ENCODE results near the gene REC114. TPM values are rescaled to one million over a fixed set of nuclear protein-coding genes. Genes with fewer than 3 reads are reported as not detected.
"Not testable (repeated sequence)": the region's sequence is repeated elsewhere in the genome, so short reads cannot be mapped to it uniquely, and the experiment has no call there.

The REC114 gene
- total RNA-seq, 1 experiment from 2014 or later: not detected

GRCh38 chr15:73575636-73576247 lies 132.8 kb downstream of the REC114 start:
- DNase-seq (ENCODE audit: low spot score): no peak

DNA sequence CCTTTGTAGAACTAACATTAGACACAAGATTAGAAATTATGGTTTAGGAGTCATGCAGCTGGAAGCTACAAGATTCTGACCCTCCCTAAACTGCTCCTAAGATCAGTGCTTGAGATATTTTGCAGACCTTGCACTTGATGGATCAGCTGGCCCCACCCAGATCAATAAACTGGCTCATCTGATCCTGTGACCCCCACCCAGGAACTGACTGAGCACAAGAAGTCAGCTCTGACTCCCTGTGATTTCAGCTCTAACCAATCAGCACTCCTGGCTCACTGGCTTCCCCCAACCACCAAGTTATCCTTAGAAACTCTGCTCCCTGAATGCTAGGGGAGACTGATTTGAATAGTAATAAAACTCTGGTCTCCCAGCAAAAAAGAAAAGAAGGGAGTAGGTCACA lies 134.6 kb downstream of the REC114 start:
- DNase-seq (ENCODE audit: low spot score): not testable (repeated sequence)

- no peak for DNase-seq (ENCODE audit: low spot score)
These were observed 135.1 kb downstream of the REC114 start for GRCh38 chr15:73578026-73578425.

GRCh38 chr15:73582851-73583379 lies 140.0 kb downstream of the REC114 start:
- DNase-seq (ENCODE audit: low spot score): no peak

DNA sequence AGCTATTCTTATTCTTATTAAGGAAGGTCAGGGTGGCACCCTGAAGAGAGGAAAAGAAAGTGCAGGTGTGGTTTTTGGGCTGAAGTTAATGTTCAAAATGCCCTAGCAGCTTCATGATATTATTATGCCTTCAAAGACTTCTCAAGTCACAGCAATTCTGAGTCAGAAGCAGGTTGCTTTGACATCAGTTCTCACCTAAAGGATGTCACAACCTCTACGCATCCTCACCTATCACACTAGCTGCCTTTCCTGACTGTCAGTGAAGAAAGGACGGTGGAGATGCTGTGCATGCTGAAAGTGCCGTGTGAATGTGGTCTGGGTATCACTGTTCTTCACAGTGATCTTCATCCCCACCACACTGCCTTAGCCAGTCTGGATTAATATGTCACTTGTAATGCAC lies 140.6 kb downstream of the REC114 start:
- no peak for DNase-seq (ENCODE audit: low spot score)

DNA sequence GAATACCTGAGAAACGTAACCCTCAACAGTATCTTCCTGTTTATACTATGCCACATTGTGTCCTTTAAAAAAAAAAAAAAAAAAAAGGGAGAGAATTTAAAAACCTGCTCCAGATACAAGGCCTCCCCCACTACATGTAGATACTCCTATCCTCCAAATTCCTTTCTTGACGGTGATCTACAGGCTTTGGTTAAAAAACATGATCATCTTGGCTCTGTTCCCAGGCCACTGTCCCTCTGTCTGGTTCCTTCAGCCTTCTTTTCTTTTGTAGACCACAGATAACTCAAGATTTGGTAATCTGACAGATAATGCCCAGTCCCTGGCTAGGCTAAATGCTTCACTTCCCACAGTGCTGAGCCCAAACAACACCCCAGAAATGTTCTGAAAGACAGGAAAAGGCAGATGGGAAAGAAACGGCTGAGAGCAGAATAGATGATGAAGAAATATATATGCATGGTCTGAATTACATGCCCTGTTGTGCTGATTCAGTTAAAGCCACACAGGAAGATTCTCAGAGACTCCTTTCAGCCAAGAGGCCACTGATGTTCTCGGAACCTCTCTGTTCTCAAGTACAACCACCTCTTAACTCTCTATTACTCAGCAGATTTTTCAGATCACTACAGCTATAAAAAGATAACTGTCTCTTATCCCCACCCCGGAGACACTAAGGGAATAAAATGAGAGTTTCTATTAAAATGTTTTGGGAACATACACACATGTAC lies 141.9 kb downstream of the REC114 start:
- DNase-seq (ENCODE audit: low spot score): no peak

DNA sequence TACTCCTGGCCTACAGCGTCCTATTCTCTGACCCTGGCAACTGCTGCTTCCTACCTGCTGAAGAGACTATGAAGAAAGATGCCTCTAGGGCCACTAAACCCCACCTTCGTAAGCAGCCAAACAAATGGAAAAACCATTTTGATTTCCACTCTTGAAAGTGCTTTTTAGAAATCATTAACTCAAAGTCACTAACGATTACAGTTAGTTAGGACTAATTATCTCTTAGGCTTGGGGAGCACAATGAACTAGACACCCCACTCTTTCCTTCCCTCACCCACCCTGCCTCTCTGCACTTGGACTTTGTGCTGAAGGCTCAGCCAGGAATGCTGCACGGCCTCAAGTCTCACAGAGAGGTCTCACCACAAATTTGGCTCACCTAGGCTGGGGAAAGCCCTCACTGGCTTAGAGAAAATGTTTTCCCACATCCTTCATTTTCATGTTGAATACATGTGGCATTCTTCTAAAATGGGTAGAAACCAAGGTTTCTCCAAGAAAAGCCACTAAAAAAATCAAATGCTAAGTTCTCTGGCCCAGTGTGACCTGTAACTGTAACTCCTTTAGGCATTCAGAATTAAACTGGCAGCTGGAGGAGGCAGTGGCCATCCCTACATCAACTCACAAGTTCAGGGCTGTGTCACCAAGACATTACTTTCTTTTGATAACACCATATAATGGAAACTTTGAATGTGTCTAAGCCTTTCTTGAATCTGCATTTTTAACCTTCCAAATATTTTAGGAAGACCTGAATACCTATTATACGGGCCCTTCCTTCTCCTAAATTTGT lies 143.1 kb downstream of the REC114 start:
- DNase-seq (ENCODE audit: low spot score): no peak

DNA sequence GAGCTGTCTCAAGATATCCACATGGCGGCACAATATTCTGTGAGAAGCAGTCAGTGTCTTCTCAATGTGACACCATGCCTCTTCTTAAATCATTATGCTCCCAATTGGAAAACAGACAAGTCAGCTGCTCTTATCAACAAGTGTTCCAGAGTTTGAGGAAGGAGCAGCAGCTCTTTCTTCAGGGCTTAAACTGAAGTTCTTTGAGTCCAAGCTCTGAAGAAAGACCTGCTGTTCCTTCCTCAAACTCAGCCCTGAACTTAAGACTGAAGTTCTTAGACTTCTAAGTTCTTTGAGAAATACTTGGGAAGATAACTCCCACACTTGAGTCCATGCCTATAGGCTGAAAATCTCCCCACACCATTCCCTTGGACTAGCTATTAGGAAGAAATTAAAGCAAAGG lies 146.8 kb downstream of the REC114 start:
- no peak for DNase-seq (ENCODE audit: low spot score)

GRCh38 chr15:73590263-73590662 lies 147.3 kb downstream of the REC114 start:
- no peak for DNase-seq (ENCODE audit: low spot score)

- no peak for DNase-seq (ENCODE audit: low spot score)
These were observed 150.5 kb downstream of the REC114 start for GRCh38 chr15:73593304-73594074.

DNA sequence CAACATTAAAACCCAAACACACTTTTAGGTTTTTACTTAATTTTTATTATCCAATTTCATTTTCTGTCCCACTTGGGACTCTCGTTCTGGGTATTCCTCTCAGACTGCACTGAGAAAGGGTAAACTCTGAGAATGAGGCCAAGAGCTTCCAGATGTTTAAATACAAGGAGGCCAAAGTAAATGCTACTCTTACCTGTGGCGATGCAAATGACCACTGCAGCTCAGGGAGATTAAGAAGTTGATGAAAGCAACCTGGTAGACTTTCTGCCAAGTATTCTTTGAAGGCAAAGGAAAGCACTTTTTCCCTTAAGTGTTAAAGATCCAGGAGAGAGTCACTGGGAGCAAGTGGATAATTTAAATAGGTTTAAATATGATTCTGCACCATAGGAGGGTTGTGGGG lies 151.1 kb downstream of the REC114 start:
- no peak for DNase-seq (ENCODE audit: low spot score)

DNA sequence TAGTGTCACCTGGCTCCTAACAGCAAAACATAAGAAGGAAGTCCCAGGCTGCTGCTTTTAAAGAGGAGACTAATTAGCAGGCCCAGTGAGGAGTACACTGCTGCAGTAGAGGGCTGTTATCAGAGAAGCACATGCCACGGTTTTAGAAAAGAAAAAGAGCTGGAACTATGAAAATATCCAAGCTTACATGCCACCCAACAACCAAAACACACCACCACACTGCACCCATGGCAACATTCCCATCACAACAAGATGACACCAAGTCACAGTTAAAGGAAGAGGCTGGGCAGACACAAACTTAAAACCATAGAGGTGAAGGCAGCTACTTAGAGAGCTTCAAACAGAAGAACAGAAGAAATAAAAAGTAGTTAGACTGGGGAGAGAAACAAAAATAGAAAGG lies 153.2 kb downstream of the REC114 start:
- DNase-seq (ENCODE audit: low spot score): no peak

DNA sequence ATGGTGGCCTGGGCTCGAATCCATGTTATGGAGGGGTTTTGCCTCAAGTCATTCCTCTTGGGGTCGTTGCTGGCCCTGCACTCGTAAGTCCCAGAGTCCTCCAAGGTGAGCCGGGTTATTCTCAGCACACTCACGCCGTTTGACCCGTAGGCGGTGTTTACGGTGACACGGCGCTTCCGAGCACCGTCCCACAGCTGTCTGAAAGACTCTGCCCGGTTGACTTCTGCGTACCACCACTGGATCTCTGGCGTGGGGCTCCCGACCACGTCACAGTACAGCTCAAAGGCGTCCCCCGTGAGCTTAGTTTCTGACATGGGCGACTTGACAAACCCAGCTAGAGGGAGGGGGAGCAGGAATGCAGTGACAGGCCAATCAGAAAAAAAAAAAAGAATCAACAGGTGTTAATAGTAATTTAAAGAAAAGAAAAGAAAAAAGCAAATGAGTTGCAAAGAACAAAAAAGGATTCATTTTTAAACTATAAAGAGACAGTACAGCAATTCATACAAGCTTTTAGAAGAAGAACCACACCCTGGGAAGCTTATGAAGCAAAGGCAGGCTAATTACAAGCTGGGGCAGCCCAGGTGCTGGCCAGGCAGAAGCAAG lies 154.2 kb downstream of the REC114 start:
- no peak for DNase-seq (ENCODE audit: low spot score)

DNA sequence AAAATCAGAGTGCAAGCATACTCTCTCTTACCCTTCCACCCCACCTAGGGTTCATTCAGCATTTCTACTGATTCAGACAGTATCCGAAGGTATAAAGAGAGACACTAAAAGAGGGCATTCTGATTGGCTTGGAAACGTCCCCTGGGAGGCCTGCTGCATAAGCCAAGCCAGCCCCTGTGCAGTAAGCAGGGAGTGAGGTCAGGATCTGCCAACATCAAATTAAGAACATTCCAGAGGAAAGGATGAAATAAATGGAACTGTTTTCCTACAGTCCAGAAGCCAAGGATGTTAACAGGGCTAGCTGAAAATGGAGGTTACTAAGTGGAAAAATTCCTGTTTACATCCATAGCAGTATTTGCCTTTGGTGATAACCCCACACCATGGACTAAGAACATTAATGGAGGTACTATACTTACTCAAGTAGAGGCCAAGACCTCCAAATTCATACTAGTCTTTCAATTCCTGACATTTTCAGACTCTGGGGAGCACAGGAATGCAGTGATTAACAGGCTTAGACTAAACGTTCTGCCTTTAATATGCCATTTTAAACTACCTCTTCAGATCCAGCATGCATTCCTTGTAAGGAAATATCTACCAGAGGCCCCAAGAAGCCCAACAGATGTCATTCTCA lies 155.7 kb downstream of the REC114 start:
- DNase-seq (ENCODE audit: low spot score): no peak

GRCh38 chr15:73599934-73600333 lies 157.0 kb downstream of the REC114 start:
- peak; percentile 33 for DNase-seq (ENCODE audit: low spot score)

GRCh38 chr15:73600413-73601335 lies 157.7 kb downstream of the REC114 start:
- no peak for DNase-seq (ENCODE audit: low spot score)

DNA sequence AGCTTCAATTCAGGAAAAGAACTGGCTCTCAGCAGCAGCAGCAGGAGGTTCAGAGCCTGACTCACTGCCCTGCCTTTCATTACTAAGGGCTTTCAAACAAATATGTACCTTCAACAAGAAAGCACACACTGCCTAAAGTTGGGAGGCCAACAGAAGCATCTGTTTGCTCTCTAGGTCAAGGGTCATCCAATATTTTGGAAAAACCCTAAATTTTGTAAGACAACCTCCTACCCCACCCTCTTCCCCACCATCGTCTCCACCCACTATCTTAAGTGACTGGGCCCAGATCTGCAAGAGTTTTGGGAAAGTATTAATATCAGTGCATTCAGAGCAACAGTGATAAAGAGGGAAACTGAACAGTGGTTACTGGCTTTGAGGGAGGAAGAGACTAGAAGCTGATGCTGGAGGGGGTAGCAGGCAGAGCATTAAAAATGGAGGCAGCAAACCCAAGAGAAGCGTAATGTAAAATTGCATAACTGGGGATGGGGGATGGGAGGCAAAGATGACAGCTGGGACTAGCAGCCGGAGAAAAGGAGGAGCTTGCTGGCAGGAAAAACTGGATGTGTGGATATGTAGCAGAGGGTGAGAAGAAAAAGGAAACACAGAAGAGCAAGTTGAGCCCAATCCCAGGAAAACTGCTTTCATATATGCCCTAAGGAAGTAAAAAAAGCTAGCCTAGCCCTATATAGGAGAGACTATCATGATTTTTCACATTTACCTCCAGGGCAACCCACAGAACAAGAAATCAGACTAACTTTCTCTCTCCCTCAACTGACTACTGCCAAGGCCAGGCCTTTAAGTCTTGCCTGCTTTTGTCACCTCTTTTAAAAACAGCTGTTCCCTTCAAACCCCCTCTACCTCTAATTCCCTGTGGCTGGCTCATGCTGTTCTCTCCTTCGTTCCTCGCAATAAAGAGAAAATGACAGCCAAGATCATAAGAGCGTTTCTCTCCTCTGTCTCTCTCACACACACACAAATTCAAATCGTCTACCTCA lies 158.8 kb downstream of the REC114 start:
- peak; percentile 35 for DNase-seq (ENCODE audit: low spot score)

- DNase-seq (ENCODE audit: low spot score): no peak
These were observed 159.5 kb downstream of the REC114 start for GRCh38 chr15:73602446-73602843.

All from HT-29 (cell line).